Osteoblast (primary cell): ENCODE measurements around the gene EIPR1. TPM values are rescaled to one million over a fixed set of nuclear protein-coding genes. Genes with fewer than 3 reads are reported as not detected.
A peak's percentile ranks its signal among the peaks of the same experiment; 100 is the strongest.

ENCODE experiments used
- DNase-seq: peaks from one replicate; pipeline ENCODE4 v3.0.0; 2011; ENCODE audit warnings: low spot score, mixed read lengths; ENCODE audit not compliant: insufficient read length; ENCODE audit errors: missing footprints
- H2AFZ ChIP-seq: 2 replicates; pipeline ENCODE4 v1.6.0; 2011; ENCODE audit warnings: mild to moderate bottlenecking, low read length
- H3K27ac ChIP-seq: 2 replicates; pipeline ENCODE4 v1.5.1; 2011; ENCODE audit warnings: mild to moderate bottlenecking, low read depth, low read length, moderate library complexity
- H3K27me3 ChIP-seq: 2 replicates; pipeline ENCODE4 v1.6.0; 2012; ENCODE audit warnings: mild to moderate bottlenecking, control low read depth, inconsistent platforms, low read length, moderate library complexity; ENCODE audit not compliant: insufficient read depth
- H3K36me3 ChIP-seq: 2 replicates; pipeline ENCODE4 v1.5.1; 2011; ENCODE audit warnings: mild to moderate bottlenecking, low read length, control low read depth, moderate library complexity; ENCODE audit not compliant: insufficient read depth
- H3K4me1 ChIP-seq: 2 replicates; pipeline ENCODE4 v1.5.1; 2011; ENCODE audit warnings: mild to moderate bottlenecking, low read length, control low read depth, moderate library complexity; ENCODE audit not compliant: insufficient read depth
- H3K4me2 ChIP-seq: 2 replicates; pipeline ENCODE4 v1.6.0; 2011; ENCODE audit warnings: mild to moderate bottlenecking, low read length; ENCODE audit not compliant: insufficient read depth
- H3K4me3 ChIP-seq: fragments of 200-600 bp; sonication (generic); 3 replicates; pipeline ENCODE4 v1.5.1; 2012; ENCODE audit warnings: mild to moderate bottlenecking, low read length, inconsistent platforms; ENCODE audit not compliant: insufficient read depth
- H3K79me2 ChIP-seq: 2 replicates; pipeline ENCODE4 v1.6.0; 2012; ENCODE audit warnings: mild to moderate bottlenecking, low read length, control low read depth, inconsistent platforms; ENCODE audit not compliant: insufficient read depth
- H3K9me3 ChIP-seq: 2 replicates; pipeline ENCODE4 v1.5.1; 2011; ENCODE audit warnings: low read depth, low read length, control low read depth
- H4K20me1 ChIP-seq: 2 replicates; pipeline ENCODE4 v1.6.0; 2012; ENCODE audit warnings: mild to moderate bottlenecking, low read length, control low read depth; ENCODE audit not compliant: insufficient read depth
- CTCF ChIP-seq: IDR thresholded peaks from 2 replicates; pipeline ENCODE4 v1.5.1; 2011; ENCODE audit warnings: mild to moderate bottlenecking, low read depth, low read length, moderate library complexity; ENCODE audit errors: extremely low read depth
- total RNA-seq: library from RNA; depleted of rRNA; stranded (reverse); fragments of >200 nt; gene quantifications from 2 replicates; pipeline ENCODE4 v1.2.3, GENCODE V29; 2012

The EIPR1 gene
- total RNA-seq, 1 donor, result 17.7 TPM

- no peak overlapping the region for H3K27ac ChIP-seq
- no peak overlapping the region for H2AFZ ChIP-seq
- DNase-seq, result no peak
- H3K4me1 ChIP-seq, result no peaks in the 10 kb centered on the region
- no peaks in the 10 kb centered on the region for H3K79me2 ChIP-seq
- no peak overlapping the region for H3K4me3 ChIP-seq
- H4K20me1 ChIP-seq, result peaks cover 5% of the 10 kb centered on the region
- H3K4me2 ChIP-seq, result no peak overlapping the region
- no peak for TF ChIP-seq CTCF
- no peaks in the 10 kb centered on the region for H3K36me3 ChIP-seq
- no peaks in the 10 kb centered on the region for H3K27me3 ChIP-seq
- no peaks in the 10 kb centered on the region for H3K9me3 ChIP-seq
These were observed 98.2 kb downstream of the EIPR1 start for GRCh38 chr2:3279236-3279960.

- H3K4me1 ChIP-seq, result no peaks in the 10 kb centered on the region
- H4K20me1 ChIP-seq, result peaks cover 5% of the 10 kb centered on the region
- H3K27me3 ChIP-seq, result no peaks in the 10 kb centered on the region
- H2AFZ ChIP-seq, result no peak overlapping the region
- no peaks in the 10 kb centered on the region for H3K36me3 ChIP-seq
- H3K9me3 ChIP-seq, result no peaks in the 10 kb centered on the region
- H3K79me2 ChIP-seq, result no peaks in the 10 kb centered on the region
- TF ChIP-seq CTCF, result no peak
- peak; percentile 11 for DNase-seq
- H3K27ac ChIP-seq, result no peak overlapping the region
- H3K4me2 ChIP-seq, result no peak overlapping the region
- no peak overlapping the region for H3K4me3 ChIP-seq
These were observed 98.9 kb downstream of the EIPR1 start for GRCh38 chr2:3278521-3279218.

- no peak overlapping the region for H3K27ac ChIP-seq
- no peak for DNase-seq
- H3K9me3 ChIP-seq, result no peaks in the 10 kb centered on the region
- H3K79me2 ChIP-seq, result no peaks in the 10 kb centered on the region
- H3K36me3 ChIP-seq, result no peaks in the 10 kb centered on the region
- no peak for TF ChIP-seq CTCF
- H4K20me1 ChIP-seq, result peaks cover 5% of the 10 kb centered on the region
- no peaks in the 10 kb centered on the region for H3K27me3 ChIP-seq
- H3K4me1 ChIP-seq, result no peaks in the 10 kb centered on the region
- H3K4me3 ChIP-seq, result no peak overlapping the region
- no peak overlapping the region for H3K4me2 ChIP-seq
- no peak overlapping the region for H2AFZ ChIP-seq
These were observed 99.7 kb downstream of the EIPR1 start for GRCh38 chr2:3277748-3278520.
